ENCODE results near the gene WNT7B.

DNA sequence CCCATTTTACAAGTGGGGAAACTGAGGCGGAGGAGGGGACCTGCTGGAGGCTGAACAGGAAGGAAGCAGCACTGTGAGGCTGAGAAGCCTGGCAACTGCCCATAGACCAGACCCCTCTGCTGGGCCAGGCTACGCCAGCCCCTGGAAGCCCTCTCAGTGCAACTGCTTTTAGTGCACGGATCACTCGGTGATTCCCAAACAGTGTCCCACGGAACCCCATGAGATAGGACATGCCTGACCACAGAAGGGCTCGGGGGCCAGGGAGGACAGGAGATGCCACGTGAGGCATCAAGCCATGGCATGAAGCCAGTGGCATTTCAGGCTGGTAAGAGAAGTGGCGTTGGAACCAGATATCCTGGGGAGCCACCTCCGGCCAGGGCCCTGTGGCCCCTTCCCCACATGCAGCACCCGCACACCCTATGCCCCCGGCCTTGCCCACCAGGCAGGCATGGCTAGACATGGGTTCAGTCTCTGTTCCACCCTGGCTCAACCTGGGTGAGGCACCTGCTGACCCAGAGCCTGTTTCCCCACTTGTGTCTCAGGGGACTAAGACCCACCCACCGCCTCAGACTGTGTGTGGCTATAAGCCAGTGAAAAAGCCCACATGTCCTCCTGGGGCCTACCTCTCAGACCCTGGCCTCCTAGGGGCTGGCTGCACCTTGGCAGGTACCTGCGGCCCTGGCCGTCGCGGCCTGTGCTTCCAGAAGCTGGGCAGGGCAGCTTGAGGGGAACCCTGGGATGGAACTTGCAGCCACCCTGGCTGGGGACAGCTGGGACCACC lies 84.1 kb downstream of the WNT7B start:
- TF ChIP-seq EZH2 (IDR thresholded peaks at IDR 0.05) (no peak), EZH2phosphoT487 (IDR thresholded peaks at IDR 0.05) (no peak)
- TF ChIP-seq, protein P1, sequence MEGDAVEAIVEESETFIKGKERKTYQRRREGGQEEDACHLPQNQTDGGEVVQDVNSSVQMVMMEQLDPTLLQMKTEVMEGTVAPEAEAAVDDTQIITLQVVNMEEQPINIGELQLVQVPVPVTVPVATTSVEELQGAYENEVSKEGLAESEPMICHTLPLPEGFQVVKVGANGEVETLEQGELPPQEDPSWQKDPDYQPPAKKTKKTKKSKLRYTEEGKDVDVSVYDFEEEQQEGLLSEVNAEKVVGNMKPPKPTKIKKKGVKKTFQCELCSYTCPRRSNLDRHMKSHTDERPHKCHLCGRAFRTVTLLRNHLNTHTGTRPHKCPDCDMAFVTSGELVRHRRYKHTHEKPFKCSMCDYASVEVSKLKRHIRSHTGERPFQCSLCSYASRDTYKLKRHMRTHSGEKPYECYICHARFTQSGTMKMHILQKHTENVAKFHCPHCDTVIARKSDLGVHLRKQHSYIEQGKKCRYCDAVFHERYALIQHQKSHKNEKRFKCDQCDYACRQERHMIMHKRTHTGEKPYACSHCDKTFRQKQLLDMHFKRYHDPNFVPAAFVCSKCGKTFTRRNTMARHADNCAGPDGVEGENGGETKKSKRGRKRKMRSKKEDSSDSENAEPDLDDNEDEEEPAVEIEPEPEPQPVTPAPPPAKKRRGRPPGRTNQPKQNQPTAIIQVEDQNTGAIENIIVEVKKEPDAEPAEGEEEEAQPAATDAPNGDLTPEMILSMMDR (IDR thresholded peaks at IDR 0.05) = no peak

All from neural progenitor cell (in vitro differentiated cells).